GM06990 (cell line): ENCODE measurements around the gene SNPH.

Experiments
- DNase-seq: peaks from one replicate; pipeline ENCODE4 v3.0.0-alpha.2; 2011; ENCODE audit not compliant: insufficient read length; ENCODE audit errors: extremely low read depth
- H3K27me3 ChIP-seq: replicated peaks from 2 replicates; pipeline ENCODE4 v1.6.0; 2011; ENCODE audit warnings: low read length; ENCODE audit not compliant: control insufficient read depth, insufficient read depth
- H3K36me3 ChIP-seq: 2 replicates; pipeline ENCODE4 v1.5.1; 2011; ENCODE audit warnings: low read length; ENCODE audit not compliant: control insufficient read depth, insufficient read depth
- H3K4me3 ChIP-seq: replicated peaks from 2 replicates; pipeline ENCODE4 v1.5.1; 2011; ENCODE audit warnings: low read depth, mild to moderate bottlenecking, control low read depth, low read length
- TF ChIP-seq, protein P1 (sequence below): IDR thresholded peaks from 2 replicates; pipeline ENCODE4 v1.5.1; 2011; ENCODE audit warnings: low read length, control low read depth, mild to moderate bottlenecking, inconsistent platforms; ENCODE audit not compliant: insufficient read depth, poor library complexity, severe bottlenecking

The SNPH gene

DNA sequence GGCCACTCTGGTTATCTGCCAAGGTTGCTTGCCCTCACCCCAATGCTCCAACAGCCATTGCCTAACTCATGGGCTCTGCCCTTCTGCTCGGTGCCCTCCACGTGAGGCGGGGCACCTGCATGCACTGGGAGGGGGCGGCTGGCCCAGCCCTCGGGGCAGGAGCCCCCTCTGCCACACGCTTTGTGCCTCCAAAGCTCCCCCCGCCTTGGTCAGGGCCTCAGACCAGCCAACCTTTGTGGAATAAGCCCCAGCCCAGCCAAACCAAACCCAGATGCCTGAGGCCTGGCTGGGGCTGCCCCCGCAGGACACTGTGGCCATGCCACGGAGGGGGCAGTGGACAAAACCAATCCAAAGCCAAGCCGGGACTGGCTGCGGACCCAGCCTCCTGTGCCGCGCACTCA is 41.5 kb downstream of the SNPH start:
- TF ChIP-seq, protein P1, sequence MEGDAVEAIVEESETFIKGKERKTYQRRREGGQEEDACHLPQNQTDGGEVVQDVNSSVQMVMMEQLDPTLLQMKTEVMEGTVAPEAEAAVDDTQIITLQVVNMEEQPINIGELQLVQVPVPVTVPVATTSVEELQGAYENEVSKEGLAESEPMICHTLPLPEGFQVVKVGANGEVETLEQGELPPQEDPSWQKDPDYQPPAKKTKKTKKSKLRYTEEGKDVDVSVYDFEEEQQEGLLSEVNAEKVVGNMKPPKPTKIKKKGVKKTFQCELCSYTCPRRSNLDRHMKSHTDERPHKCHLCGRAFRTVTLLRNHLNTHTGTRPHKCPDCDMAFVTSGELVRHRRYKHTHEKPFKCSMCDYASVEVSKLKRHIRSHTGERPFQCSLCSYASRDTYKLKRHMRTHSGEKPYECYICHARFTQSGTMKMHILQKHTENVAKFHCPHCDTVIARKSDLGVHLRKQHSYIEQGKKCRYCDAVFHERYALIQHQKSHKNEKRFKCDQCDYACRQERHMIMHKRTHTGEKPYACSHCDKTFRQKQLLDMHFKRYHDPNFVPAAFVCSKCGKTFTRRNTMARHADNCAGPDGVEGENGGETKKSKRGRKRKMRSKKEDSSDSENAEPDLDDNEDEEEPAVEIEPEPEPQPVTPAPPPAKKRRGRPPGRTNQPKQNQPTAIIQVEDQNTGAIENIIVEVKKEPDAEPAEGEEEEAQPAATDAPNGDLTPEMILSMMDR, result no peak

GRCh38 chr20:1308067-1308701 is 42.1 kb downstream of the SNPH start:
- Histone ChIP-seq H3K4me3 (no peak overlapping the region), H3K36me3 (no peaks in the 10 kb centered on the region), H3K27me3 (no peaks in the 10 kb centered on the region)
- TF ChIP-seq, protein P1, result no peak
- no peak for DNase-seq

More for the DNA sequence above, 41.5 kb downstream of the SNPH start:
- Histone ChIP-seq H3K4me3 (no peak overlapping the region), H3K27me3 (no peaks in the 10 kb centered on the region), H3K36me3 (no peaks in the 10 kb centered on the region)
- no peak for DNase-seq

GRCh38 chr20:1308702-1309095 is 42.6 kb downstream of the SNPH start:
- Histone ChIP-seq H3K36me3 (no peaks in the 10 kb centered on the region), H3K27me3 (no peaks in the 10 kb centered on the region), H3K4me3 (no peak overlapping the region)
- TF ChIP-seq, protein P1, result no peak
- DNase-seq, result no peak

GRCh38 chr20:1309439-1309847 is 43.3 kb downstream of the SNPH start:
- Histone ChIP-seq H3K4me3 (no peak overlapping the region), H3K27me3 (no peaks in the 10 kb centered on the region), H3K36me3 (no peaks in the 10 kb centered on the region)
- TF ChIP-seq, protein P1, result no peak
- no peak for DNase-seq

DNA sequence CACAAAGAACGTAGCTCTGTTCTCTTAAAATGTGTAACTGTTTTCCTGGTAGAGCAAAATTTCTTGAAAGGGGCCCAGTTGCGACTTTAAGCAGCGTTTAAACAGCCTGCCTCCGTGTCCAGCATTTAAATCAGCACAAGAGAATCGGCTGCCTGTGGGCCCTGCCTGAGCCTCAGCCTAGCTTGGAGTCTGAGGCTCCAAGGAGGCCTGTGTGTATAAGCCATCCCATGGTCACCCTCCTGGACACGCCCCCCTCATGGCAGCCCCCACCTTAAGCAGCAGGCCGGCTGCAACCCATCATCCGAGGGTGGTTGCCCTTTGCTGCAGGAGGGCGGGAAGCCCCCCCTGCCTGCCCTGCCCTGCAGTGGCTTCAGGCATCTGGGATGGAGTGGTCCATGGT is 44.0 kb downstream of the SNPH start:
- H3K36me3 ChIP-seq, result no peaks in the 10 kb centered on the region
- no peak for DNase-seq
- TF ChIP-seq, protein P1, result no peak

More for the DNA sequence above, 44.0 kb downstream of the SNPH start:
- Histone ChIP-seq H3K27me3 (no peaks in the 10 kb centered on the region), H3K4me3 (no peak overlapping the region)
